ENCODE results near the gene CADM2. TPM values are rescaled to one million over a fixed set of nuclear protein-coding genes. Genes with fewer than 3 reads are reported as not detected.

CADM2 gene
- total and polyA plus RNA-seq, 2 donors (not counting 3 experiments of a cell fraction or from before 2014, with no cell fraction given): not detected

- Histone ChIP-seq H3K27ac (ENCODE audit: insufficient read depth, low read depth, low read length) (no peak overlapping the region), H3K79me2 (ENCODE audit: control insufficient read depth, insufficient read depth, low read length) (no peaks in the 10 kb centered on the region), H4K20me1 (replicated peaks; ENCODE audit: control insufficient read depth, extremely low read depth, insufficient read depth, low read length) (no peaks in the 10 kb centered on the region), H3K4me3 (replicated peaks in 1 of 3; ENCODE audit: insufficient read depth in 1 of 3, low read depth in 1 of 3, low read length in 3 of 3) (no peak overlapping the region), H3K4me2 (ENCODE audit: insufficient read depth, low read length) (no peak overlapping the region), H3K4me1 (ENCODE audit: control insufficient read depth, extremely low read depth, insufficient read depth, low read length) (no peaks in the 10 kb centered on the region), H3K9me1 (replicated peaks; ENCODE audit: control insufficient read depth, extremely low read depth, insufficient read depth, low read length) (no peaks in the 10 kb centered on the region), H3K27me3 (ENCODE audit: control insufficient read depth in 2 of 2, insufficient read depth in 2 of 2, low read length in 2 of 2) (no peaks in the 10 kb centered on the region), H3K36me3 (ENCODE audit: control insufficient read depth in 2 of 2, extremely low read depth in 1 of 2, insufficient read depth in 2 of 2, low read length in 2 of 2) (no peaks in the 10 kb centered on the region), H2AFZ (ENCODE audit: low read depth, low read length) (no peak overlapping the region), H3K9ac (replicated peaks; ENCODE audit: extremely low read depth, insufficient read depth, low read length) (no peak overlapping the region), H3K9me3 (replicated peaks; ENCODE audit: control insufficient read depth, insufficient read depth, low read length) (peaks cover 2% of the 10 kb centered on the region)
- no peak for FAIRE-seq
- TF ChIP-seq MYC (IDR thresholded peaks at IDR 0.05; ENCODE audit: low read depth, low read length): no peak
- TF ChIP-seq GATA2 (IDR thresholded peaks at IDR 0.05; ENCODE audit: insufficient read depth, insufficient read length, low read depth, low read length): no peak
- TF ChIP-seq MAX (IDR thresholded peaks at IDR 0.05; ENCODE audit: insufficient read depth, insufficient read length): no peak
- TF ChIP-seq EZH2 (IDR thresholded peaks at IDR 0.05; ENCODE audit: borderline replicate concordance, low read depth, low read length, severe bottlenecking): no peak
- no peak for TF ChIP-seq CTCF (IDR thresholded peaks at IDR 0.05; ENCODE audit: extremely low read depth in 1 of 2, insufficient read depth in 1 of 2, low read depth in 1 of 2, low read length in 2 of 2)
- no peak for TF ChIP-seq POLR2AphosphoS5 (IDR thresholded peaks at IDR 0.05; ENCODE audit: insufficient read depth, low read depth, low read length)
- no peak for TF ChIP-seq FOS (IDR thresholded peaks at IDR 0.05; ENCODE audit: borderline replicate concordance, insufficient read depth, low read length)
- intact Hi-C loops (cut with micrococcal nuclease) (no loop called here), dilution Hi-C loops (cut with MboI; ENCODE audit: extremely low pct_ligation_motif_present, low sequenced_read_pairs) (no loop called here)
- CTCF ChIA-PET: no interaction called here
- DNase-seq (ENCODE audit: low read depth, low spot score): no peak
- POLR2A ChIA-PET: no interaction called here
- no TSS peak for BruUV-seq (replicated peaks)
These were observed 1128.5 kb downstream of the CADM2 start for GRCh38 chr3:86087160-86087871.
